ENCODE results near the gene DSG3.

DNA sequence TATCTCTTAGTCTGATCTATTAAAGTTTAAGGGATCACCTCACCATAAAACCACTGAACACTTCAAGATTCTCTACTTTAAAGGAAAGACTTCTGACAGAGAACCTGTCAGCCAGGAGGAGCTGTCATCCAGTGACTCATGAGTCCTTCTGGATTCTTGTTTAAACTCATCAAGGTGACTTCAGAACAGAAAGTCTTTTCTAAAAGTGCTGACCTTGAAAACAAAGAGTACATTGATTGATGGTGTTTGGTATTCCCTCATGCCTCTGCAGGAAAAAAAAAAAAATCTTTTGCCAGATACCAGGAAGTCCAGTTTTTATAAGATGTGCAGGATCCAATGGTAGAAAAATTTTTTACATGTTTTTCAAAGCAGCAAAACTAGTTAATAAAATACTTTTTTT, 62.8 kb downstream of the DSG3 start:
- TF ChIP-seq POLR2A (IDR thresholded peaks at IDR 0.05; ENCODE audit: low read length), result no peak
- TF ChIP-seq GATA1 (IDR thresholded peaks at IDR 0.05; ENCODE audit: low read depth, low read length), result no peak
